Diencephalon (tissue), 1 donor: ENCODE results near the gene KLHL7. TPM values are rescaled to one million over a fixed set of nuclear protein-coding genes. Genes with fewer than 3 reads are reported as not detected.

Source experiments
- total RNA-seq: library from RNA; depleted of rRNA; stranded (reverse); fragments of >200 nt; gene quantifications from one replicate; pipeline ENCODE4 v1.2.3, GENCODE V29; 2014

Gene KLHL7
- total RNA-seq, result 81.0 TPM

GRCh38 chr7:23105644-23106056 is at the start of gene KLHL7:
Gene KLHL7, plus strand, starts transcription at chr7:23105785. Its CDS starts 242 bp downstream, at chr7:23106027.

GRCh38 chr7:23181684-23182553 is 76.3 kb downstream of the KLHL7 start, which contains the start of gene NUP42:
Gene NUP42, plus strand, starts transcription at chr7:23182048. Its CDS starts 38 bp downstream, at chr7:23182086.

Other genes with a start within 250 kb of the KLHL7 start
- 33.7 TPM for gene HYCC1, start 91.7 kb upstream of the KLHL7 start, total RNA-seq
- gene NUP42, start 76.3 kb downstream of the KLHL7 start, total RNA-seq, result 63.2 TPM
- gene GPNMB, start 141.0 kb downstream of the KLHL7 start, total RNA-seq, result 7.2 TPM
- gene MALSU1, start 193.6 kb downstream of the KLHL7 start, total RNA-seq, result 30.7 TPM